Loucy (cell line): ENCODE results near the gene MUC6.

Experiments
- EZH2phosphoT487 ChIP-seq: fragments of 200-600 bp; IDR thresholded peaks from 2 replicates; pipeline ENCODE4 v1.6.1; 2018; ENCODE audit warnings: antibody characterized with exemption, mild to moderate bottlenecking, moderate library complexity, borderline replicate concordance
- TF ChIP-seq, protein P1 (sequence below): fragments of 200-600 bp; sonication (generic); conservative IDR thresholded peaks from 2 replicates; pipeline ENCODE4 v1.5.1; 2014; ENCODE audit warnings: mild to moderate bottlenecking, antibody characterized with exemption, low read length

DNA sequence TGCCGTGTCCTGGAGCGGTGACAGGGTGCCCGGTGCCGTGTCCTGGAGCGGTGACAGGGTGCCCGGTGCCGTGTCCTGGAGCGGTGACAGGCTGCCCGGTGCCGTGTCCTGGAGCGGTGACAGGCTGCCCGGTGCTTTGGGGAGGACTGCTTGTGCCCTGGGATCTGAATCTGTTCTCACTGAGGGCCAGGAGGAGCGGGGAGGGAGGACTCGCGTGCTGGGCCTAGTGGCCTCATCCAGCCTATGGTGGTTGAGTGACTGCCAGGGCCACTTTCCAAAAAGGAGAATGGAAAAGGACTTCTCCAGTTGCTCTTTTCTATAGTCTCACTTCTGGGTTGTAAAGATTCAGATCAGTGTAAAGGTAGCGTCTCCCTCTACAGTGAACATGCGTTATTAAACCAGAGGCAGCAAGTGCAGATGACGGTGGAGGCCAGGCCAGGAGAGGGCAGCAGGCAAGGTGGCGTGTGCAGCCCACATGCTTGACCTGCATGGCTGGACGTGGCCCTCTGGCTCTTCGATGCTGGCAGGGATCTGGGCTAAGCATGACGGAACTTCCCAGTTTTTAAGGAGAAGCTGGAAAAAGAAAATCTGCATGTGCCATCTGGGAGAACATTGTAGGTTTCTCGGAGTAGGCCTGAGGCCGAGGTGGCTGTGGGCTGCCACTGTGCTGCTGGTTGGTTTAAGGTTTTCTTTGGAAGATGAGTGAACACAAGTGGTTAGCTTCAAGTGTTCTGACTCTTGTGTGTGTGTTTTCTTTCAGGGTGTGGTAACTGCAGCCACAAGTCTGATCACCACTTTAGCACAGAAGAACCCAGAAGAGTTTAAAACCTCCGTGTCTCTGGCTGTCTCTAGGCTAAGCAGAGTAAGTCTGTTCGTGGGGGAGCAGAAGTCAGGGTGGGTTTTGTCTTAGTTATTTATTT lies 55.8 kb downstream of the MUC6 start:
- TF ChIP-seq, protein P1, sequence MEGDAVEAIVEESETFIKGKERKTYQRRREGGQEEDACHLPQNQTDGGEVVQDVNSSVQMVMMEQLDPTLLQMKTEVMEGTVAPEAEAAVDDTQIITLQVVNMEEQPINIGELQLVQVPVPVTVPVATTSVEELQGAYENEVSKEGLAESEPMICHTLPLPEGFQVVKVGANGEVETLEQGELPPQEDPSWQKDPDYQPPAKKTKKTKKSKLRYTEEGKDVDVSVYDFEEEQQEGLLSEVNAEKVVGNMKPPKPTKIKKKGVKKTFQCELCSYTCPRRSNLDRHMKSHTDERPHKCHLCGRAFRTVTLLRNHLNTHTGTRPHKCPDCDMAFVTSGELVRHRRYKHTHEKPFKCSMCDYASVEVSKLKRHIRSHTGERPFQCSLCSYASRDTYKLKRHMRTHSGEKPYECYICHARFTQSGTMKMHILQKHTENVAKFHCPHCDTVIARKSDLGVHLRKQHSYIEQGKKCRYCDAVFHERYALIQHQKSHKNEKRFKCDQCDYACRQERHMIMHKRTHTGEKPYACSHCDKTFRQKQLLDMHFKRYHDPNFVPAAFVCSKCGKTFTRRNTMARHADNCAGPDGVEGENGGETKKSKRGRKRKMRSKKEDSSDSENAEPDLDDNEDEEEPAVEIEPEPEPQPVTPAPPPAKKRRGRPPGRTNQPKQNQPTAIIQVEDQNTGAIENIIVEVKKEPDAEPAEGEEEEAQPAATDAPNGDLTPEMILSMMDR, result no peak; the same call in 1 of the 2 replicates
- no peak for TF ChIP-seq EZH2phosphoT487
